IPS-NIHi11 (cell line): ENCODE measurements around the gene AHDC1.

ENCODE experiments used
- DNase-seq: peaks from one replicate; pipeline ENCODE4 v3.0.0; 2012; ENCODE audit warnings: mixed read lengths, low spot score

AHDC1 gene

GRCh38 chr1:27528818-27529703 lies 74.9 kb downstream of the AHDC1 start:
- no peak for DNase-seq

- DNase-seq, result peak; percentile 75
These were observed 75.8 kb downstream of the AHDC1 start for GRCh38 chr1:27527890-27528817.

- DNase-seq, result peak; percentile 87
These were observed 76.6 kb downstream of the AHDC1 start for GRCh38 chr1:27527223-27527889.

- DNase-seq, result no peak
These were observed 77.2 kb downstream of the AHDC1 start for GRCh38 chr1:27526569-27527222.

- DNase-seq, result peak; percentile 82
These were observed 78.4 kb downstream of the AHDC1 start for GRCh38 chr1:27525296-27526272.

- no peak for DNase-seq
These were observed 80.5 kb downstream of the AHDC1 start for GRCh38 chr1:27523337-27524020.

- peak; percentile 60 for DNase-seq
These were observed 81.3 kb downstream of the AHDC1 start for GRCh38 chr1:27522432-27523336.

GRCh38 chr1:27521861-27522431 lies 82.0 kb downstream of the AHDC1 start:
- no peak for DNase-seq

GRCh38 chr1:27521336-27521831 lies 82.6 kb downstream of the AHDC1 start:
- no peak for DNase-seq

GRCh38 chr1:27520651-27521050 lies 83.3 kb downstream of the AHDC1 start:
- no peak for DNase-seq

- peak; percentile 66 for DNase-seq
These were observed 84.3 kb downstream of the AHDC1 start for GRCh38 chr1:27519331-27520258.

- no peak for DNase-seq
These were observed 85.1 kb downstream of the AHDC1 start for GRCh38 chr1:27518808-27519207.

- no peak for DNase-seq
These were observed 85.8 kb downstream of the AHDC1 start for GRCh38 chr1:27517907-27518718.

- no peak for DNase-seq
These were observed 86.6 kb downstream of the AHDC1 start for GRCh38 chr1:27517301-27517700.

- no peak for DNase-seq
These were observed 88.3 kb downstream of the AHDC1 start for GRCh38 chr1:27515626-27516025.

- no peak for DNase-seq
These were observed 90.0 kb downstream of the AHDC1 start for GRCh38 chr1:27513958-27514357.
